Neural progenitor cell (in vitro differentiated cells): ENCODE data around the gene MGME1.

Experiments used
- CTCF ChIP-seq: fragments of 200-600 bp; sonication (generic); IDR thresholded peaks from 2 replicates; pipeline ENCODE4 v1.5.1; 2017; ENCODE audit warnings: antibody characterized with exemption, mild to moderate bottlenecking
- EZH2 ChIP-seq: fragments of 200-600 bp; sonication (generic); IDR thresholded peaks from 2 replicates; pipeline ENCODE4 v1.6.1; 2017; ENCODE audit warnings: antibody characterized with exemption, mild to moderate bottlenecking, moderate library complexity
- EZH2phosphoT487 ChIP-seq: fragments of 200-600 bp; sonication (generic); IDR thresholded peaks from 2 replicates; pipeline ENCODE4 v1.6.1; 2017; ENCODE audit warnings: antibody characterized with exemption

DNA sequence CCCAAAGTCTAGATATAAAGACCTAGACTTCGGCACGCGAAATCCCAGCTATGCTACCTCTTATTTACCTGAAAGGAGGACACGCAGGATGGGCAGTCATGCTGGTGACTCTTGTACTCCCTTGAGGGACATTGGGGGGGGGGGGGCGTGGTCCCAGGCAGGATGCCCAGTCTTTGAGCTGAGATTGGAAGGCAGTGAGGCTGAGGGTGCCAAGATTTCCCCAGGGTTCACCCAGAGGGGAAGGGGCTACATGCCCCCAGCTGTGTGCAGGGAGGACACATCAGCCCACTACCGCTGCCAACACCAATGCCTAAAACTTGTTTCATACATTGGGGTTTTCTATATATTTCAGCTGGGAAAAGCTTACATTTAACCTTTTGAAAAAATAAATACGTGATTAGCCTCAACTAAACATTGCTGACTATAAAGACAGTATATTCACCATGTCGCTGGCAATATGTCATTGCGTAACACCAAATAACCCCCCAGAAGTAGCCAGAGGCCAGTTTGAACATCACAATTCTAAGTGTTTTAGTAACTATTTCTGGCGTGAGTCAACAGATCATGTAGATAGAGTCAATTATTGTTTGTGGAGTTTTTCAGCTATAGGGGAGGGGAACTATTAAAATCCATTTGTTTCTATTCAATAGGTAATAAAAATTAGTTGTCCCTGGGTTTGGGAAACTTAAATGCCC is 21.6 kb downstream of the MGME1 start:
- TF ChIP-seq EZH2phosphoT487 (no peak), CTCF (no peak), EZH2 (no peak)
